Measurements from ENCODE around the gene USP28.

DNA sequence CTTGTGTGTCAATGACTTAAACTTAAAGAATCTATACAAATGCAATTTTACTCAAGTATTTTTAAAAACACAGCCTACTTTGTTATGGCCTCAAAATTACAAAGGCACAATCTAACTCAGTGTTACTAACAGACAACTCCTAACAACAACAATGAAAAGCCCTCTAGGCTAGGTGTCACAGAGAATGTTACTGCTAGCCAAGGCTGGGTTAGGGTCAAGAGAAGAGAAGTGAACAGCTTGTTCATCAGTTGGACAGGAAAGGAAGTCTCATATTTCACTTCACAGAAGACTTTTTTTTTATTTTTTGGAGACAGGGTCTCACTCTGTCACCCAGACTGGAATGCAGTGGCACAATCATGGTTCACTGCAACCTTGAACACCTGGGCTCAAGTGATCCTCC is 69.7 kb downstream of the USP28 start:
- TF ChIP-seq GATA2 (IDR thresholded peaks at IDR 0.05; ENCODE audit: low read depth, low read length) (no peak), GATA3 (IDR thresholded peaks at IDR 0.05; ENCODE audit: low read depth, low read length) (no peak)

Data from SH-SY5Y (cell line).